Measurements from ENCODE around the gene ANKZF1.
"Not testable (repeated sequence)": the region's sequence is repeated elsewhere in the genome, so short reads cannot be mapped to it uniquely, and the experiment has no call there.

ANKZF1 gene

GRCh38 chr2:219184121-219184520, 45.5 kb upstream of the ANKZF1 start:
- TF ChIP-seq, protein P1, sequence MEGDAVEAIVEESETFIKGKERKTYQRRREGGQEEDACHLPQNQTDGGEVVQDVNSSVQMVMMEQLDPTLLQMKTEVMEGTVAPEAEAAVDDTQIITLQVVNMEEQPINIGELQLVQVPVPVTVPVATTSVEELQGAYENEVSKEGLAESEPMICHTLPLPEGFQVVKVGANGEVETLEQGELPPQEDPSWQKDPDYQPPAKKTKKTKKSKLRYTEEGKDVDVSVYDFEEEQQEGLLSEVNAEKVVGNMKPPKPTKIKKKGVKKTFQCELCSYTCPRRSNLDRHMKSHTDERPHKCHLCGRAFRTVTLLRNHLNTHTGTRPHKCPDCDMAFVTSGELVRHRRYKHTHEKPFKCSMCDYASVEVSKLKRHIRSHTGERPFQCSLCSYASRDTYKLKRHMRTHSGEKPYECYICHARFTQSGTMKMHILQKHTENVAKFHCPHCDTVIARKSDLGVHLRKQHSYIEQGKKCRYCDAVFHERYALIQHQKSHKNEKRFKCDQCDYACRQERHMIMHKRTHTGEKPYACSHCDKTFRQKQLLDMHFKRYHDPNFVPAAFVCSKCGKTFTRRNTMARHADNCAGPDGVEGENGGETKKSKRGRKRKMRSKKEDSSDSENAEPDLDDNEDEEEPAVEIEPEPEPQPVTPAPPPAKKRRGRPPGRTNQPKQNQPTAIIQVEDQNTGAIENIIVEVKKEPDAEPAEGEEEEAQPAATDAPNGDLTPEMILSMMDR (IDR thresholded peaks at IDR 0.05; ENCODE audit: insufficient read depth, low read length, poor library complexity, severe bottlenecking): no peak
- H3K36me3 ChIP-seq (ENCODE audit: control insufficient read depth, insufficient read depth, low read length): peaks cover 31% of the 10 kb centered on the region
- DNase-seq (ENCODE audit: extremely low read depth, insufficient read length): no peak
- H3K4me3 ChIP-seq (replicated peaks; ENCODE audit: low read depth, low read length): no peak overlapping the region
- no peaks in the 10 kb centered on the region for H3K27me3 ChIP-seq (replicated peaks; ENCODE audit: control insufficient read depth, insufficient read depth, low read length)

DNA sequence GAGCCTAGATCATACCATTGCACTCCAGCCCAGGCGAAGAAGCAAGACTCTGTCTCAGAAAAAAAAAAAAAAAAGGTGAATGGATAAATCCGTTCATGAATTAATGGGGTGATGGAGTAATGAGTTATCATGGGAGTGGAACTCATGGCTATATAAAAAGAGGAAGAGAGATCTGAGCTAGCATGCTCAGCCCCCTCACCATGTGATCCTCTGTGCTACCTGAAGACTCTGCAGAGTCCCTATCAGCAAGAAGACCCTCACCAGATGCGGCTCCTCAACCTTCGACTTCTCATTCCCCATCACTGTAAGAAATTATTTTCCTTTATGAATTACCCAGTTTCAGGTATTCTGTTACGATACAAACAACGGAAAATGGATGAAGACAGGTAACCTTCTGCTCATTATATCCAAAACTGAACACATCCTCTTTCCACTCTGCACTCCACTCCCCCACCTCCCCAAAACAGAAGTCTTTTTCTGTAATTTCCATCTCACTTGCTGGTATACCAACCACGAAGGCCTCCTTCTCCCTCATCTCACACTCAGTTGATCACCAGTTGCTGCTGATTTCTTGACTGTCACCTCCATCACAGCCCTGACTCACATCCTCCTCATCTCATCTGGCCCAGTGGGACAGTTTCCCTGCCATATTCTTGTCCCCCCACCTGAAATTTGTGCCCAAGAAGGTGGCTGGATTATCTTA, 42.7 kb upstream of the ANKZF1 start:
- TF ChIP-seq, protein P1 (IDR thresholded peaks at IDR 0.05; ENCODE audit: insufficient read depth, low read length, poor library complexity, severe bottlenecking): no peak
- peaks cover 18% of the 10 kb centered on the region for H3K36me3 ChIP-seq (ENCODE audit: control insufficient read depth, insufficient read depth, low read length)
- no peaks in the 10 kb centered on the region for H3K27me3 ChIP-seq (replicated peaks; ENCODE audit: control insufficient read depth, insufficient read depth, low read length)
- H3K4me3 ChIP-seq (replicated peaks; ENCODE audit: low read depth, low read length): no peak overlapping the region
- DNase-seq (ENCODE audit: extremely low read depth, insufficient read length): no peak

DNA sequence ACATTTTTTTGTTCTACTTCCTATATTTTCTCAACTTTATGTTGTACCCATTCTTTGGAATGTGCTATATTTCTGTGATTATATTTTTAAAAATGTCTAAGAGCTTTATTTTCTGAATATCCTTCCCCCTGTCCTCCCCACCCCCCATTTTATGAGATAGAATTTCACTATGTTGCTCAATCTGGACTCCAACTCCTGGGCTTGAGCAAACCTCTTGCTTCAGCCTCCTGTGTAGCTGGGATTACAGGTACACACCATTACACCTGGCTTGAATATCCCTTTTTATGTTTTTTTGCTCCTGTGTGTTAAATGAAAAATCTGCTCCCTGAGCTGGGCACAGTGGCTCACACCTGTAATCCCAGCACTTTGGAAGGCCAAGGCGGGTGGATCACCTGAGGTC, 32.2 kb upstream of the ANKZF1 start:
- Histone ChIP-seq H3K27me3 (replicated peaks; ENCODE audit: control insufficient read depth, insufficient read depth, low read length) (no peaks in the 10 kb centered on the region), H3K4me3 (replicated peaks; ENCODE audit: low read depth, low read length) (no peak overlapping the region), H3K36me3 (ENCODE audit: control insufficient read depth, insufficient read depth, low read length) (no peaks in the 10 kb centered on the region)
- no peak for DNase-seq (ENCODE audit: extremely low read depth, insufficient read length)
- TF ChIP-seq, protein P1 (IDR thresholded peaks at IDR 0.05; ENCODE audit: insufficient read depth, low read length, poor library complexity, severe bottlenecking): no peak

- no peak for DNase-seq (ENCODE audit: extremely low read depth, insufficient read length)
- Histone ChIP-seq H3K36me3 (ENCODE audit: control insufficient read depth, insufficient read depth, low read length) (no peaks in the 10 kb centered on the region), H3K27me3 (replicated peaks; ENCODE audit: control insufficient read depth, insufficient read depth, low read length) (no peaks in the 10 kb centered on the region), H3K4me3 (replicated peaks; ENCODE audit: low read depth, low read length) (no peak overlapping the region)
- TF ChIP-seq, protein P1 (IDR thresholded peaks at IDR 0.05; ENCODE audit: insufficient read depth, low read length, poor library complexity, severe bottlenecking): no peak
These were observed 30.6 kb upstream of the ANKZF1 start for GRCh38 chr2:219198974-219199373.

GRCh38 chr2:219199470-219200211, 30.0 kb upstream of the ANKZF1 start:
- H3K27me3 ChIP-seq (replicated peaks; ENCODE audit: control insufficient read depth, insufficient read depth, low read length): no peaks in the 10 kb centered on the region
- no peaks in the 10 kb centered on the region for H3K36me3 ChIP-seq (ENCODE audit: control insufficient read depth, insufficient read depth, low read length)
- H3K4me3 ChIP-seq (replicated peaks; ENCODE audit: low read depth, low read length): no peak overlapping the region
- no peak for DNase-seq (ENCODE audit: extremely low read depth, insufficient read length)
- TF ChIP-seq, protein P1 (IDR thresholded peaks at IDR 0.05; ENCODE audit: insufficient read depth, low read length, poor library complexity, severe bottlenecking): no peak

GRCh38 chr2:219200502-219201326, 28.9 kb upstream of the ANKZF1 start:
- H3K36me3 ChIP-seq (ENCODE audit: control insufficient read depth, insufficient read depth, low read length); H3K27me3 ChIP-seq (replicated peaks; ENCODE audit: control insufficient read depth, insufficient read depth, low read length); H3K4me3 ChIP-seq (replicated peaks; ENCODE audit: low read depth, low read length); DNase-seq (ENCODE audit: extremely low read depth, insufficient read length): not testable (repeated sequence)

DNA sequence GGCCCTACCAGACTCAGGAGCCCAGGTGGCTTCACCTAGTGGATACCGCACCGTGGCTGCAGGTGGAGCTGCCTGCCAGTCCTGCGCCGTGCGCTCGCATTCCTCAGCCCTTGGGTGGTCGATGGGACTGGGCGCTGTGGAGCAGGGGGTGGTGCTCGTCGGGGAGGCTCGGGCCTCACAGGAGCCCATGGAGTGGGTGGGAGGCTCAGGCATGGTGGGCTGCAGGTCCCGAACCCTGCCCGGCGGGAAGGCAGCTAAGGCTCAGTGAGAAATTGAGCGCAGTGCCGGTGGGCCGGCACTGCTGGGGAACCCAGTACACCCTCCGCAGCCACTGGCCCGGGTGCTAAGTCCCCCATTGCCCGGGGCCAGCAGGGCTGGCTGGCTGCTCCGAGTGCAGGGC, 28.3 kb upstream of the ANKZF1 start:
- not testable (repeated sequence) for H3K4me3 ChIP-seq (replicated peaks; ENCODE audit: low read depth, low read length); DNase-seq (ENCODE audit: extremely low read depth, insufficient read length); H3K36me3 ChIP-seq (ENCODE audit: control insufficient read depth, insufficient read depth, low read length); H3K27me3 ChIP-seq (replicated peaks; ENCODE audit: control insufficient read depth, insufficient read depth, low read length)

Data from GM06990 (cell line).